Activated CD4-positive, alpha-beta T cell treated with anti-CD3 and anti-CD28 coated beads, Interleukin-2, amount 50 U/mL, for 16 hours (primary cell): Measurements from ENCODE around the gene NUDT13.
"Not testable (repeated sequence)": the region's sequence is repeated elsewhere in the genome, so short reads cannot be mapped to it uniquely, and the experiment has no call there.

Source experiments
- DNase-seq: peaks from one replicate; pipeline ENCODE4 v3.0.0-alpha.2; 2020

Gene NUDT13

GRCh38 chr10:73106301-73106700 lies 4.0 kb upstream of the NUDT13 start:
- no peak for DNase-seq

- not testable (repeated sequence) for DNase-seq
Measured at GRCh38 chr10:73109248-73109652, 1.0 kb upstream of the NUDT13 start.

- DNase-seq = not testable (repeated sequence)
Measured at GRCh38 chr10:73112032-73112431, 1.8 kb downstream of the NUDT13 start.

DNA sequence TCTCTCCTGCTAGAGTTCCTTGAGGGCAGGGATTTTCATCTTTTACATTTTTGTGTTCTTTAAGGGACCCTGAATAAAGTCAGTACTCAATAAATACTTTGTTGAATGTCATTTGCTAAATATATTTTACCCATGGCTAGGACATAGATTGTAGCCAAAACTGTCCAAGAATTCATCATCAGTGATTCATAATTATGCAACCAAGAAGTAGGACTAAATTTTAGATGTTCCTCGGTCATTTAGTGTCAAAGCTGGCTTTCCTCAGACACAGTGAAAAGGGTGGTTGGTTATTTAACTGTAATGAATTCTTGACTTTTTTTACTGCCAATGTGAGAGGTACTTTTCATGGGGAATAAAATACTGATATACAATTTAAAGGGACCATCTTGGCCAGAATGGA lies 3.3 kb downstream of the NUDT13 start:
- no peak for DNase-seq

- DNase-seq = no peak
Measured at GRCh38 chr10:73116017-73116416, 5.8 kb downstream of the NUDT13 start.

DNA sequence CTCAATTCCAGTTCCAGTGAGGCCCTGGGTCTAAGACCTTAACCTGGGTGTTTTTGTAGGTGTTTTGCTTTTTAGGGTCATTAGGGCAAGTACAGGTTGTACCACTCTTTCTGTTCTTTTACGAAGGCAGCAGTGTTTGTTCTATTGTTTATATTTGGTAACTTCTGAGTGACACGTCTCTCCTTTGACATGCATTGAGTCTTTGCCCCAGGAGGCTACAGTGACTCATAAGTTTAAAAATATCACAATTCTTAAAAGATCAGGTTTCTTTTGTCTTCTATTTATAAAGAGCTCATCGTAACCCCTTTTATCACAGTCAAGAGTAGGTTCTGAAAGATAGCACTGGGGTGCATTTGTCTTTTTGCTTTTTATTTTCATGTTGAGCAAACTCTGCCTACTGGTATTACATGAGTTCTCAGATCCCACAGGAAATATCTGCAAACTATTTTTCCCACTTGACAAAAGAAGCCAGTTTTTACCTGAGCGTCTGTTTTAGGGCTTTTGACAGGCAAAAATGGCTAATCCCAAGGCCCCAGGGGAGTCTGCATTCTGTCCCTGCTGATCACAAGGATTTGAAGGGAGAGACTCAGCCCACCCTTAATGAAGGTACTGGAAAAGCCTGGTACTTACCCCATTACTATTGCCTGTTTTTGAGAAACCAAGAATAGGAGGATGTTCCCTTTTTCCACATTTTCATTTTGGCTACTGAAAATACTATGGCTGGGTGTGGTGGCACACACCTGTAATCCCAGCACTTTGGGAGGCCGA lies 7.9 kb downstream of the NUDT13 start:
- DNase-seq = no peak

GRCh38 chr10:73119457-73119856 lies 9.2 kb downstream of the NUDT13 start:
- no peak for DNase-seq

DNA sequence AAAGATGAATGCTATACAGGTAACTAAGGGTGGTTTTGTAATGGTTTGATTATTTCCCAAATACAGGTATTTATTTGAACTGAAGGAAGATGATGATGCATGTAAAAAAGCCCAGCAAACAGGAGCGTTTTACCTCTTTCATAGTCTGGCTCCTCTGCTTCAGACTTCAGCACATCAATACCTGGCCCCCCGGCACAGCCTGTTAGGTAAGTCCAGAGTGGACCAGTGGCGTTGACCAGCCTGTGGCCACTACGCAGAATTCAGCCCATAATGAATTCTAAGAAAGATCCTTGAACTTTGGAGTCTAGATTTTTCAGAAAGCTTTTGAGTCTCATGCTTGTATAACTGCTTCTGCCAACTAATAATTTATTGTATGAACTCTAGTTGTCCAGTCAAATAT lies 9.7 kb downstream of the NUDT13 start:
- no peak for DNase-seq

DNA sequence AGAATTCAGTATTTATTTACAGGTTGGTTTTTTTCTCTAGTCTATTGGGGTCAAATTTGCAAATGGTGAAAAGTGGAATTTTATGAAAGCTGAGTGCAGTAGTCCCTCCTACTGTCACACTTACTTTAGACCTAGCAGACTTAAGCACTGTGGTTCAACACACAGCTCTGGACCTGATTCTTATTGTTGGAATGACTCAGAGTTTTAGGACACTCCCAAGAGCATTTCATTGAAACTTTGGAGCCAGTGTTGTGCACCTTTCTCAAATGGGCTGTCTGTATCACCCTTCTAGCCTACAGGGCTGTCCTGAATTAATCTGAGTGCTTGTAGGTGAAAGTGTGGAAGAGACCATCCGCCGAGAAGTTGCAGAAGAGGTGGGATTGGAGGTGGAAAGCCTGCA lies 16.1 kb downstream of the NUDT13 start:
- no peak for DNase-seq

DNA sequence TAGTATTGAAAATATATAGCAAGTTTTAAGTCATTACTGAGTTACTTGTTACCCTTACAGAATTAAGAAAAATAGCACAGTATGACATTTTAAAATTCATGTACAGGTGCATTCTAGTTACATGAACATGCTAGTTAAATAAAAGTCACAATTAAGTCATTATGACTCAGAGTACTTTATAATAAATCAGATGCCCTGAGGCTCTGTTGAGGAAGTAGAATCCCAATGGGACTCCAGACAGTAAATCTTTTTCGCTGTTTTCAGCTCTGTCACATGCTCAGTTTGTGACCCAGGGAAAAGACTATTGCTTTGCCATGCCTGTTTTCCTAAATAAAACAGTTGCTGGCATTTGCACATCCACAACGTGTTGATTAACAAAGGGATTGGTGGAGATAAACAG lies 21.0 kb downstream of the NUDT13 start:
- no peak for DNase-seq

DNA sequence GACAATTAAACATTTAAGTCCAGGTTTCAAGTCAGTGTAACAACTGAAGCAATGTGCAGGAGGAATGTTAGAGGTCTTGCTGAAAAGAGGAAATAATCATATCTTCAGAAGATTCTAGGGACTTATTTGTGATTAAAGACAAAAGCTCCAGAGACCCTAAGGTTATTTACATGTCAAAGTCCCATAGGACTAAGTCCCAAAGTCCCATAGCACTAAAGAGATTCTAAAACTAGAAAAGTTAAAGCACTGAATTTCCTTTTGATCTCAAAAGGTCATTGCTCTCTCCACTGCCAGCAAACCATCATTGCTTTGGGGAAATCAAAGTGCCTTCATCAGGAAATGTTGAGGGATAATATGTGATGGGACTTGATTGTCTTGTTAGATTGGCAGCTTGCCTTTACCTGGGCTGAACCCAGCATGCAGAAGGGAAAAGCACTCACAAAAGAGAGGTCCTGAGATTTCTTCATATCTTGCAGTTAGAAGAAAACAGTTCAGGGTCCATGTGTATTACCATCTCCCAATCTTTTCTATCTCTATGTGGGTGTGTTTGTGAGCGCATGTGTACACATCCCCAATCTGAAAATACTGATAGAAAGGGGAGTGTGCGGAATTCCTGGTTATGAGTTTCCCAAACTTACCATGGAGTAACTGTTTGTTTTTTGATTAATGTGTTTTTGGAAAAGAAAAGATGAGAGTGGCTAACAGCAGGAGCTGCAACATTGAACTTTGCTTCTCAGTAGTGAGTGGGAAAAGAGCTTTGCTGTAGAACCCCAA lies 21.8 kb downstream of the NUDT13 start:
- DNase-seq = no peak

DNA sequence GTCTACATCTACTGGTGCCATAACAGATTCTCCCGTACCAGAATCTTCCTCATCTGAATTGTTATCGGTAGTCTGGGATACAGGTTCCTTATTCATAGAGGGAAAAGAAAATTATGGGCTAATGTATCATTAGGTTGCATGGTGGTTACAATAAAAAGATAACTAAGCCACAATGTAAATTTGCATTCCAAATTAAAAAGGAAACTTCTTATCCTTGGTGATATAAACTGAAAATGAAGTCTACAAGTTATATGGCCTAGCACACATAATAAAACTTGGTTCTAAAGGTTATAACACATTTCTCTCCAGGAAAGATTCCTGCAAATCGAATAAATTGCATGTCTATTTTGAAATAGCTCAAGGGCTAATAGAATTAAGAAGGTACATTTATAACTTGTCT lies 24.5 kb downstream of the NUDT13 start:
- DNase-seq = no peak

DNA sequence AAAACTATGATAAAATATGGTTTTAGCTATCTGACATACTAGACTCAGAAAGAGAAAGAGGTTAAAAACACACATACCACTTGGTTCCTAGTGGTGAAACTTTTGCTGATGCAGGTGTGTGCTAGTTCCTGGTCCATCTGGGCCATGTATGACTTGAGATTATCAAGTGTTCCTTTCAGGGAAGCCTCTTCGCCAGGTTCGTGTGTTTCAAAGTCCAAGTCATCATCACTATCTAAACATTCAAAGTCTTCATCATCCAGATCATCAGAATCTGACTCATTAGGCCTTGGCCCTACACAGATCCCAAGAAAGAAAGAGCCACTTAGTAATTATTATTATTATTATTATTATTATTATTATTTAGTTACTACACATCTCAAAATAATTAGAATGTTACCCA lies 26.4 kb downstream of the NUDT13 start:
- no peak for DNase-seq

DNA sequence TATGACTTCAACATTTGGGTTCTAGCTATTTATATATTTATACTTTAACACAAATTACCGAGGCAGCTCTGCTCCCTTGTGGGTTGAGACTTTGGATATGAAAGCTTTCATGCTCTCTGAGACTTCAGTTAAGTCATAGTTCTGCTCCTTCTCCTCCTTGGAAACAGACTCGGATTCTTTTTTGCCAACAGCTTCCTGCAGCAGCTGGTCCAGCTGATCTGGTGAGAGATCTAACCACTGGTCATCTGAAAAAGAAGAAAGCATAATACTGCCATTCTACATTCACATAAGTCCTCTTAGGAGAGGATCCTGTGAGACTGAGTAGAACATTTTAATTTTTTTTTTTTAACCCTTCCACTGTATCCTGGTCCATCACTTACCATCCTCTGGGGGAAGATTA lies 29.0 kb downstream of the NUDT13 start:
- no peak for DNase-seq

DNA sequence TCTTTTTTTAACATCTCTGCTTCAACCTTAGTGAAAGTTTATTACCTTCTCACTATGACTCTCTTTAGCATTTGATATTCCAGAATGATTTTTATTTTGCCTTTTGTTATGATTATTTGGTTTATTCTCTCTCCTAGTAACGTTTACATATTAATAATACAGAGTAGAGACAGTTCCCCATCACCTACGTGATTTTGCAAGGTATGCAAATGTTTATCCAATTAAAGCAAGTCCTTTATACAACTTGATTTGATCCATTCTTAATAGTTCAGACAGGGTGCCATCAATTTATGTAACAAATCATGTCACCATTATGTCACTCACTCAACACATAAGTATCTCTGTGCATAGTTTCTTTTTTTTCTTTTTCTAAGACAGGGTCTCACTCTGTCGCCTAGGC lies 31.3 kb downstream of the NUDT13 start:
- DNase-seq = no peak

DNA sequence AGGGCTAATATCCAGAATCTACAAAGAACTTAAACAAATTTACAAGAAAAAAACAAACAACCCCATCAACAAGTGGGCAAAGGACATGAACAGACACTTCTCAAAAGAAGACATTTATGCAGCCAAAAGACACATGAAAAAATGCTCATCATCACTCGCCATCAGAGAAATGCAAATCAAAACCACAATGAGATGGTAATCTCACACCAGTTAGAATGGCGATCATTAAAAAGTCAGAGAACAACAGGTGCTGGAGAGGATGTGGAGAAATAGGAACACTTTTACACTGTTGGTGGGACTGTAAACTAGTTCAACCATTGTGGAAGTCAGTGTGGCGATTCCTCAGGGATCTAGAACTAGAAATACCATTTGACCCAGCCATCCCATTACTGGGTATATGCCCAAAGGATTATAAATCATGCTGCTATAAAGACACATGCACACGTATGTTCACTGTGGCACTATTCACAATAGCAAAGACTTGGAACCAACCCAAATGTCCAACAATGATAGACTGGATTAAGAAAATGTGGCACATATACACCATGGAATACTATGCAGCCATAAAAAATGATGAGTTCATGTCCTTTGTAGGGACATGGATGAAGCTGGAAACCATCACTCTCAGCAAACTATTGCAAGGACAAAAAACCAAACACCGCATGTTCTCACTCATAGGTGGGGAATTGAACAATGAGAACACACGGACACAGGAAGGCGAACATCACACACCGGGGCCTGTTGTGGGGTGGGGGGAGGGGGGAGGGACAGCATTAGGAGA lies 40.6 kb downstream of the NUDT13 start:
- not testable (repeated sequence) for DNase-seq

DNA sequence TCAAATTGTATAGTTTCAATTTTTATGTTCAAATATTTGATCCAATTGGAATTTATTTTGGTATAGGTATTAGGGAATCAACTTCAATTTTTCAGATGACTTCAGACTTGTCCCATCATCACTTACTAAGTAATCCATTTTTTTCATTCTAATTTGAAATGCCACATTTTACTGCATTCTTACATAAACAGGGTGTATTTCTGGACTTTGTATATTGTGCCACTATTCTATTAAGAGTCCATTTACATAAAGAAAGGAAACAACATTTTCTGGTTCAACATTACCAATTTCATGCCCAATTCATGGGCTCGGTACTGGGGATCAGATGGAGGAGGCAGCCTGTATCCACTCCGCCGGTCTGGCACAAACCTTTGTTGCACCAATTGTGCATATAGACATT lies 41.8 kb downstream of the NUDT13 start:
- DNase-seq = no peak

GRCh38 chr10:73156054-73156453 lies 45.8 kb downstream of the NUDT13 start:
- no peak for DNase-seq

- peak; percentile 59 for DNase-seq
Measured at GRCh38 chr10:73159038-73159648, 48.9 kb downstream of the NUDT13 start.

DNA sequence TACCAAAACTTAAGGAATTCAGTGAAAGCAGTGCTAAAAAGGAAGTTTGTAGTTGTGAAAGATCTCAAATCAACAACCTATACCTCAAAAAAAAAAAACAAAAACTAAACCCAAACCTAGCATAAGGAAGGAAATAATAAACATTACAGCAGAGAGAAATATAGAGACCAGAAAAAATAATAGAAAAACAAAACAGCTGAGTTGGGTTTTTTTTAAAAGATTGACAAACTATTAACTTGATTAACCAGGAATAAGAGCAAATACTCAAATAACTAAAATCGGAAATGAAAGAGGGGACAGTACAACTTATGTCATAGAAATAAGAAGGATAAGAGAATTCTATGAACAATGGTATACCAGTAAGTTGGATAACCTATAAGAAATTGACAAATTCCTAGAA lies 50.8 kb downstream of the NUDT13 start:
- DNase-seq = no peak

DNA sequence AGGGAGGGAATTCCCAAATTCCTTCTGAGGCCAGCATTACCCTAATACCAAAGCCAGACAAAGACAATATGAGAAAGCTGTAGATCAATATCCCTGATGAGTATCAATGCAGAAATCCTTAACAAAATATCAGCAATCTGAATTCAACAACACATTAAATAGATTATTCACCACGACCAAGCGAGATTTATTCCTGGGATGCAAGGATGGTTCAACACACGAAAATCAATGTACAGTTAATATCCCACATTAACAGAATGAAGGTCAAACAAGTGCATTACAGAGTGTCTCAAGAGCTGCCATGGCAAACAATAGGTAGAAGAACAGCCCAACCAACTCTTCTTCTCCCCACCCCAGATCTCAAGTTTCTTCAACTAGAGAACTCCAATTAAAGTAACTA lies 51.4 kb downstream of the NUDT13 start:
- no peak for DNase-seq

GRCh38 chr10:73163096-73163495 lies 52.8 kb downstream of the NUDT13 start:
- no peak for DNase-seq

DNA sequence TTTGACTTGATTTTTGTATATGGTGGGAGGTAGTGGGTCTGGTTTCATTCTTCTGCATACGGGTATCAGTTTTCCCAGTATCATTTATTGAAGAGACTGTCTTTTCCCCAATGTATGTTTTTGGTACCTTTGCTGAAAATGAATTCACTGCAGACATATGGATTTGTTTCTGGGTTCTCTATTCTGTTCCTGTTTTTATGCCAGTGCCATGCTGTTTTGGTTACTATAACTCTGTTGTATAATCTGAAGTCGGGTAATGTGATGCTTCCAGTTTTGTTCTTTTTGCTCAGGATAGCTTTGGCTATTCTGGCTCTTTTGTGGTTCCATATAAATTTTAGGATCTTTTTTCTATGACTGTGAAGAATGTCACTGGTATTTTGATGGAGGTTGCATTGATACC lies 56.7 kb downstream of the NUDT13 start:
- no peak for DNase-seq
